Large intestine (tissue), 12 donors: ENCODE data around the gene CHFR. TPM values are rescaled to one million over a fixed set of nuclear protein-coding genes. Genes with fewer than 3 reads are reported as not detected.
"Not testable (repeated sequence)": the region's sequence is repeated elsewhere in the genome, so short reads cannot be mapped to it uniquely, and the experiment has no call there.

Source experiments
- DNase-seq, 2 donors: peaks; one replicate each; pipeline versions ENCODE4 v3.0.0 to v3.0.0-alpha.2; 2013
- H3K27ac ChIP-seq: one replicate; pipeline ENCODE4 v1.5.1; 2013; ENCODE audit warnings: low read length
- H3K27me3 ChIP-seq: 2 replicates; pipeline ENCODE4 v1.6.1; 2013; ENCODE audit warnings: low read length; ENCODE audit not compliant: control insufficient read depth, insufficient read depth
- H3K36me3 ChIP-seq: 2 replicates; pipeline ENCODE4 v1.6.1; 2013; ENCODE audit warnings: low read length; ENCODE audit not compliant: control insufficient read depth, insufficient read depth
- H3K4me1 ChIP-seq: one replicate; pipeline ENCODE4 v1.6.1; 2013; ENCODE audit warnings: low read length; ENCODE audit not compliant: control insufficient read depth, insufficient read depth
- H3K4me3 ChIP-seq: one replicate; pipeline ENCODE4 v1.5.1; 2013; ENCODE audit warnings: low read length
- H3K9me3 ChIP-seq: one replicate; pipeline ENCODE4 v1.6.1; 2013; ENCODE audit warnings: mild to moderate bottlenecking, low read depth, low read length, moderate library complexity; ENCODE audit not compliant: control insufficient read depth
- WGBS: methylation state at CpG from one replicate; pipeline ENCODE4 v1.1.5; 2013; ENCODE audit warnings: low lambda C conversion rate; ENCODE audit not compliant: insufficient coverage; 5-methylcytosine and 5-hydroxymethylcytosine counted together
- long read RNA-seq, 11 donors: transcript quantifications; one replicate each; lab custom pipeline, GENCODE V29; 2026
- polyA plus RNA-seq: library from polyadenylated mRNA; unstranded; fragments of 120-200 nt; gene quantifications from one replicate; pipeline ENCODE4 v1.2.1, GENCODE V29; 2013

The CHFR gene
- 31.9 TPM for polyA plus RNA-seq
- long read RNA-seq, donor 1 = 0 reads
- long read RNA-seq, donor 2, partial matches to known transcripts = 0 of 2 reads
- long read RNA-seq, donor 2, other reads (novel, unspliced or antisense) = 0 of 2 reads
- long read RNA-seq, donor 3 = 0 reads
- long read RNA-seq, donor 4 = 0 reads
- long read RNA-seq, donor 5, partial matches to known transcripts = 0 of 1 reads
- long read RNA-seq, donor 5, other reads (novel, unspliced or antisense) = 0 of 1 reads
- long read RNA-seq, donor 6, partial matches to known transcripts = 0 of 1 reads
- long read RNA-seq, donor 6, other reads (novel, unspliced or antisense) = 0 of 1 reads
- long read RNA-seq, donor 7 = 0 reads
- long read RNA-seq, donor 8, partial matches to known transcripts = 0 of 3 reads
- long read RNA-seq, donor 8, other reads (novel, unspliced or antisense) = 0 of 3 reads
- long read RNA-seq, donor 9, partial matches to known transcripts = 0 of 1 reads
- long read RNA-seq, donor 9, other reads (novel, unspliced or antisense) = 0 of 1 reads
- long read RNA-seq, donor 10, partial matches to known transcripts = 0 of 3 reads
- long read RNA-seq, donor 10, other reads (novel, unspliced or antisense) = 0 of 3 reads
- long read RNA-seq, donor 11 = 0 reads

GRCh38 chr12:132887513-132888351, at the start of gene CHFR:
TSS of gene CHFR (minus strand) at chr12:132887605. CDS start at chr12:132887328, 277 bp downstream.
- peak within 1 kb of the TSS; percentile 88 for H3K4me3 ChIP-seq
- H3K4me1 ChIP-seq = no peaks in the 10 kb centered on the region
- peak within 1 kb of the TSS; percentile 97 for H3K27ac ChIP-seq
- no peaks in the 10 kb centered on the region for H3K27me3 ChIP-seq
- H3K9me3 ChIP-seq = no peaks in the 10 kb centered on the region
- peak; percentile 98 to 99 for DNase-seq
- peaks cover 9% of the 10 kb centered on the region for H3K36me3 ChIP-seq
- 40% methylated on average over 1 of the region's 84 CpGs for WGBS

GRCh38 chr12:132936921-132937320, 49.5 kb upstream of the CHFR start:
- DNase-seq, H3K27ac ChIP-seq, H3K4me1 ChIP-seq, H3K27me3 ChIP-seq, H3K4me3 ChIP-seq: not testable (repeated sequence)
- Histone ChIP-seq H3K9me3 (peaks cover 60% of the 10 kb centered on the region), H3K36me3 (peaks cover 18% of the 10 kb centered on the region)
- WGBS = 100% methylated on average over 1 of the region's 8 CpGs

- Histone ChIP-seq H3K27ac (no peak overlapping the region), H3K36me3 (peaks cover 17% of the 10 kb centered on the region), H3K4me1 (no peaks in the 10 kb centered on the region), H3K4me3 (no peak overlapping the region), H3K27me3 (no peaks in the 10 kb centered on the region), H3K9me3 (peaks cover 58% of the 10 kb centered on the region)
- 89% methylated on average over 2 of the region's 2 CpGs for WGBS
- DNase-seq = no peak
These were observed 48.8 kb upstream of the CHFR start for GRCh38 chr12:132936163-132936562.

GRCh38 chr12:132926415-132926833, 39.0 kb upstream of the CHFR start:
- Histone ChIP-seq H3K27me3 (no peaks in the 10 kb centered on the region), H3K9me3 (peaks cover 63% of the 10 kb centered on the region), H3K27ac (no peak overlapping the region), H3K4me3 (no peak overlapping the region), H3K36me3 (peaks cover 32% of the 10 kb centered on the region), H3K4me1 (no peaks in the 10 kb centered on the region)
- 100% methylated on average over 1 of the region's 6 CpGs for WGBS
- DNase-seq = no peak

GRCh38 chr12:132925597-132926414, 38.4 kb upstream of the CHFR start:
- no peak for DNase-seq
- H3K9me3 ChIP-seq = peaks cover 64% of the 10 kb centered on the region
- H3K27ac ChIP-seq = no peak overlapping the region
- WGBS = no CpG with 5 or more reads among the region's 8 CpGs
- peaks cover 28% of the 10 kb centered on the region for H3K36me3 ChIP-seq
- H3K4me1 ChIP-seq = no peaks in the 10 kb centered on the region
- H3K27me3 ChIP-seq = no peaks in the 10 kb centered on the region
- no peak overlapping the region for H3K4me3 ChIP-seq

GRCh38 chr12:132924356-132924755, 37.0 kb upstream of the CHFR start:
- Histone ChIP-seq H3K27ac (no peak overlapping the region), H3K9me3 (peaks cover 64% of the 10 kb centered on the region), H3K4me1 (no peaks in the 10 kb centered on the region), H3K27me3 (no peaks in the 10 kb centered on the region), H3K36me3 (peaks cover 20% of the 10 kb centered on the region), H3K4me3 (no peak overlapping the region)
- DNase-seq = no peak
- WGBS = no CpG with 5 or more reads among the region's 3 CpGs

GRCh38 chr12:132923356-132923909, 36.0 kb upstream of the CHFR start:
- Histone ChIP-seq H3K4me1 (no peaks in the 10 kb centered on the region), H3K27ac (no peak overlapping the region), H3K9me3 (peaks cover 64% of the 10 kb centered on the region), H3K4me3 (no peak overlapping the region), H3K27me3 (no peaks in the 10 kb centered on the region), H3K36me3 (peaks cover 14% of the 10 kb centered on the region)
- WGBS = 50% methylated on average over 1 of the region's 1 CpG
- no peak for DNase-seq

GRCh38 chr12:132922676-132923075, 35.3 kb upstream of the CHFR start:
- Histone ChIP-seq H3K36me3 (peaks cover 14% of the 10 kb centered on the region), H3K9me3 (peaks cover 64% of the 10 kb centered on the region), H3K4me3 (no peak overlapping the region), H3K4me1 (no peaks in the 10 kb centered on the region), H3K27me3 (no peaks in the 10 kb centered on the region), H3K27ac (no peak overlapping the region)
- DNase-seq = no peak
- WGBS = no CpG with 5 or more reads among the region's 4 CpGs

GRCh38 chr12:132921685-132922084, 34.3 kb upstream of the CHFR start:
- Histone ChIP-seq H3K4me3 (no peak overlapping the region), H3K4me1 (no peaks in the 10 kb centered on the region), H3K9me3 (peaks cover 68% of the 10 kb centered on the region), H3K27me3 (no peaks in the 10 kb centered on the region), H3K36me3 (peaks cover 12% of the 10 kb centered on the region), H3K27ac (no peak overlapping the region)
- 77% methylated on average over 5 of the region's 9 CpGs for WGBS
- no peak for DNase-seq
